GM12864 (cell line): ENCODE measurements around the gene ZNF561.

Experiments
- DNase-seq: peaks from one replicate; pipeline ENCODE4 v3.0.0-alpha.2; 2011; ENCODE audit warnings: low read depth
- H3K4me3 ChIP-seq: 2 replicates; pipeline ENCODE4 v1.5.1; 2011; ENCODE audit warnings: mild to moderate bottlenecking, low read depth, low read length, control low read depth
- TF ChIP-seq, protein P1 (sequence below): IDR thresholded peaks from 2 replicates; pipeline ENCODE4 v1.5.1; 2011; ENCODE audit warnings: low read depth, mild to moderate bottlenecking, moderate library complexity, low read length, control low read depth, inconsistent platforms; ENCODE audit errors: missing control alignments

Gene ZNF561

DNA sequence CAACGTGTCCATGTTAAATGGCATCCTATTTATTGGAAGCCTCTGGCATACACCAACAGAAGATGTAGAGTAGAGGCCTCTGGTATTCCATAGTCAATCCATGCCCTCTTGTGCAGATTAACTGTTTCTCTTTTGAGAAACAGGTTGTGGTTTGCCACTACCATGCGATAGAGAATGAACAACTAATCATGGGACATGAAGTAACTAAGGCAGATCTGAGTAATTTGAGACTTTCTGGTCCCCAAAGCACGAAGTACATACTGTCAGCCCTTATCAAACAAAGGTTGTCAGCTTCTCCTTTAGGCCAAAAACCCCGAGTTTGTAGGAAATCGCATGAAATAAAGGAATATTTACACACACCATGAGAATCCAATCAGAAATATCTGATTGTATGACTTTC lies 40.3 kb downstream of the ZNF561 start:
- TF ChIP-seq, protein P1, sequence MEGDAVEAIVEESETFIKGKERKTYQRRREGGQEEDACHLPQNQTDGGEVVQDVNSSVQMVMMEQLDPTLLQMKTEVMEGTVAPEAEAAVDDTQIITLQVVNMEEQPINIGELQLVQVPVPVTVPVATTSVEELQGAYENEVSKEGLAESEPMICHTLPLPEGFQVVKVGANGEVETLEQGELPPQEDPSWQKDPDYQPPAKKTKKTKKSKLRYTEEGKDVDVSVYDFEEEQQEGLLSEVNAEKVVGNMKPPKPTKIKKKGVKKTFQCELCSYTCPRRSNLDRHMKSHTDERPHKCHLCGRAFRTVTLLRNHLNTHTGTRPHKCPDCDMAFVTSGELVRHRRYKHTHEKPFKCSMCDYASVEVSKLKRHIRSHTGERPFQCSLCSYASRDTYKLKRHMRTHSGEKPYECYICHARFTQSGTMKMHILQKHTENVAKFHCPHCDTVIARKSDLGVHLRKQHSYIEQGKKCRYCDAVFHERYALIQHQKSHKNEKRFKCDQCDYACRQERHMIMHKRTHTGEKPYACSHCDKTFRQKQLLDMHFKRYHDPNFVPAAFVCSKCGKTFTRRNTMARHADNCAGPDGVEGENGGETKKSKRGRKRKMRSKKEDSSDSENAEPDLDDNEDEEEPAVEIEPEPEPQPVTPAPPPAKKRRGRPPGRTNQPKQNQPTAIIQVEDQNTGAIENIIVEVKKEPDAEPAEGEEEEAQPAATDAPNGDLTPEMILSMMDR = no peak
- DNase-seq = no peak
- H3K4me3 ChIP-seq = no peak overlapping the region

DNA sequence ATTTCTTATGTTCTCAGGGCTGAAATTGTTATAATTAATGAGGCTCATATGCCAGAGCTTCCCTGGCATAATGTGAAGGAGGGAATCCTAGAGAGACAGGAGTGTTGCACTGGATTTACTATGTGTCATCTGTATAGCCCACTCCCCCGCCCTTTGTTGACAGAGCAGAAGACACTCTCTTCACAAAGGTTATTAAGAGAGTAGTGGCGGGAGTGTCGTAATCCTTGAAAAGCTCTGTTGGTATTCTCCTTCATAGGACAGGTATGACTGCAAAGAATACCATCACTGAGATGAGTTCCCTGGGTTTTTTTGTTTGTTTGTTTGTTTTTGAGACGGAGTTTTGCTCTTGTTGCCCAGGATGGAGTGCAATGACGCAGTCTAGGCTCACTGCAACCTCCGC lies 50.8 kb downstream of the ZNF561 start:
- no peak for DNase-seq
- TF ChIP-seq, protein P1 = no peak
- H3K4me3 ChIP-seq = no peak overlapping the region

DNA sequence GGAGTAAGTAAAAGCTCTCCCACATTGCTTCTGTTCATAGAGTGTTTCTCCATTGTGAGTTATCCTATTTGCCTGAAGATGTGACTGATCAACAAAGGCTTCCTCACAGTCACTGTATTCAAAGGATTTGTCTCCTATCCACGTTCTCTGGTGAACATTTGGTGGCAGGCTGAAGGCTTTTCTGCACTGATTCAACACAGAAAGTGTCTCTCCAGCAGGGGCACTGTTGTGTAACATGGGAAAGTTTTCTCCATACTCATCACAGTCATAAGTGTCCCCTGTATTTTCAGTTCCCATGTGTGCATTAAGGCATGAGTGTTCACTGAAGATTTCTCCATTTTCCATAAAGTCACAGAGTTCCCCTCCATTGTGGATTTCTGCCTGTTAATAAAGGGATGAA lies 54.3 kb downstream of the ZNF561 start:
- DNase-seq = no peak
- no peak overlapping the region for H3K4me3 ChIP-seq
- TF ChIP-seq, protein P1 = peak; percentile 26

DNA sequence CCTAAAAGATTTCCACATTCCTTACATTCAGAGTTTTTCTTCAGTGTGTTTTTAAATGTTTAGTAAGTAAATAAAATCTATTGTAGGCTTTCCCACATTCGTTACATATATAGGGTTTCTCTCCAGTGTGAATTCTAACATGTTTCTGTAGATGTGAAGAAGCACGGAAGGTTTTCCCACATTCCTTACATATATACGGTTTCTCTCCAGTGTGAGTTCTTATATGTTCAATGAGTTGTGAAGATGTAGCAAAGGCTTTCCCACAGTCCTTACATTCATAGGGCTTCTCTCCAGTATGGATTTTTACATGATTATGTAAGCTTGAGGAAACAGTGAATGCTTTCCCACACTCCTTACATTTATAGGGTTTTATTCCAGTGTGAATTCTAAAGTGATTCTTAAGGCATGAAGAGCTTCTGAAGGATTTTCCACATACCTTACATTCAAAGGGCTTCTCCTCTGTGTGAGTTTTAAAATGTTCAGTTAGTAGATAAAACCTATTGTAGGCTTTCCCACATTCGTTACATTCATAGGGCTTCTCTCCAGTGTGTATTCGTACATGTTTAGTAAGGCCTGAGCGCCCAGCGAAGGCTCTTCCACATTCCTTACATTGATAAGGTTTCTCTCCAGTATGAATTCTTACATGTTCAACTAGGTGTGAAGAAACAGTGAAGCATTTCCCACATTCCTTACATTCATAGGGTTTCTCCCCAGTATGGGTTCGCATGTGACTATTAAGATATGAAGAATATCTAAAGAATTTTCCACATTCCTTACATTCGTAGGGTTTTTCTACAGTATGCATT lies 54.9 kb downstream of the ZNF561 start:
- no peak overlapping the region for H3K4me3 ChIP-seq
- no peak for DNase-seq
- TF ChIP-seq, protein P1 = no peak
